H1 (cell line): ENCODE data around the gene ALK. TPM values are rescaled to one million over a fixed set of nuclear protein-coding genes. Genes with fewer than 3 reads are reported as not detected.

Experiments used
- CTCF ChIA-PET: fragments of 300-600 bp; sonication (Branson Sonifier 250); formaldehyde crosslinking; loops from one replicate; lab custom pipeline; 2021; ENCODE audit not compliant: partially characterized antibody; lab: Charles Lee
- POLR2A ChIA-PET: fragments of 300-600 bp; sonication (Branson Sonifier 250); formaldehyde crosslinking; loops from one replicate; lab custom pipeline; 2021; ENCODE audit warnings: inconsistent platforms; ENCODE audit not compliant: partially characterized antibody; lab: Charles Lee
- DNase-seq, 2 experiments: peaks; one replicate each; pipeline versions ENCODE4 v3.0.0 to v3.0.0-alpha.2; 2010 to 2022; ENCODE audit warnings: low spot score in 2 of 2, low read depth in 1 of 2, mixed read lengths in 1 of 2
- FAIRE-seq: peaks from 2 replicates; lab custom pipeline; 2011; peaks lifted over from hg19 to GRCh38; lab: Jason Lieb, UNC
- H2AFZ ChIP-seq: 2 replicates; pipeline ENCODE4 v1.8.1; 2012; ENCODE audit warnings: low read length, inconsistent platforms
- H2AK5ac ChIP-seq: 2 replicates; pipeline ENCODE4 v1.6.1; 2013; ENCODE audit warnings: low read depth, low read length
- H2BK120ac ChIP-seq: replicated peaks from 2 replicates; pipeline ENCODE3; 2013; ENCODE audit warnings: low read depth, low read length, inconsistent platforms
- H2BK12ac ChIP-seq: 2 replicates; pipeline ENCODE4 v1.6.1; 2013; ENCODE audit warnings: low read depth, low read length
- H2BK15ac ChIP-seq: 2 replicates; pipeline ENCODE4 v1.6.1; 2013; ENCODE audit warnings: low read length
- H2BK20ac ChIP-seq: 2 replicates; pipeline ENCODE4 v1.6.1; 2013; ENCODE audit warnings: low read length
- H2BK5ac ChIP-seq: 2 replicates; pipeline ENCODE4 v1.6.1; 2013; ENCODE audit warnings: low read depth, low read length
- H3K14ac ChIP-seq: 2 replicates; pipeline ENCODE4 v1.6.1; 2013; ENCODE audit warnings: inconsistent platforms; ENCODE audit not compliant: insufficient read length
- H3K18ac ChIP-seq: 2 replicates; pipeline ENCODE4 v1.6.1; 2013; ENCODE audit warnings: low read length; ENCODE audit errors: extremely low read depth
- H3K23ac ChIP-seq: 2 replicates; pipeline ENCODE4 v1.6.1; 2013; ENCODE audit warnings: inconsistent platforms; ENCODE audit not compliant: insufficient read length
- H3K23me2 ChIP-seq: 2 replicates; pipeline ENCODE4 v1.6.1; 2013; ENCODE audit warnings: low read depth, low read length
- H3K27ac ChIP-seq: 2 replicates; pipeline ENCODE4 v1.6.1; 2011; ENCODE audit warnings: low read depth, low read length, inconsistent platforms
- H3K27me3 ChIP-seq, 4 experiments: replicated peaks in 1 of 4; 1 replicate in 1 of 4; 2 replicates in 3 of 4; pipeline versions ENCODE4 v1.6.1 to v1.8.1; 2011 to 2013; ENCODE audit warnings: low read length in 3 of 4, mild to moderate bottlenecking in 3 of 4, inconsistent platforms in 2 of 4, mixed read lengths in 2 of 4, moderate library complexity in 1 of 4; ENCODE audit not compliant: control insufficient read depth in 3 of 4, insufficient read depth in 3 of 4; ENCODE audit errors: extremely low read depth in 1 of 4
- H3K36me3 ChIP-seq, 4 experiments: 2 replicates each; pipeline versions ENCODE4 v1.6.1 to v1.8.1; 2011 to 2013; ENCODE audit warnings: mild to moderate bottlenecking in 4 of 4, low read length in 3 of 4, moderate library complexity in 2 of 4, control low read depth in 1 of 4, inconsistent platforms in 1 of 4; ENCODE audit not compliant: insufficient read depth in 4 of 4, control insufficient read depth in 2 of 4
- H3K4ac ChIP-seq: replicated peaks from 2 replicates; pipeline ENCODE3; 2013; ENCODE audit warnings: low read length, low read depth, mixed read lengths, inconsistent platforms; ENCODE audit not compliant: insufficient read length
- H3K4me1 ChIP-seq, 4 experiments: replicated peaks in 1 of 4; 1 replicate in 1 of 4; 2 replicates in 3 of 4; pipeline versions ENCODE4 v1.6.1 to v1.8.1; 2011 to 2013; ENCODE audit warnings: low read length in 3 of 4, inconsistent platforms in 2 of 4, mixed read lengths in 1 of 4; ENCODE audit not compliant: insufficient read depth in 4 of 4, control insufficient read depth in 3 of 4
- H3K4me2 ChIP-seq, 2 experiments: 2 replicates each; pipeline versions ENCODE4 v1.6.1 to v1.8.1; 2011 to 2013; ENCODE audit warnings: low read depth in 2 of 2, low read length in 2 of 2, control low read depth in 1 of 2, inconsistent platforms in 1 of 2, mild to moderate bottlenecking in 1 of 2; ENCODE audit not compliant: insufficient read depth in 1 of 2
- H3K4me3 ChIP-seq, 4 experiments: fragments of 200-600, 300-600 bp in 1 of 4; sonication (generic), shearing (Covaris generic), sonication (Bioruptor Twin) in 1 of 4; 2 replicates each; pipeline versions ENCODE4 v1.5.1 to v1.8.1; 2011 to 2016; ENCODE audit warnings: low read length in 4 of 4, low read depth in 3 of 4, control low read depth in 2 of 4, inconsistent platforms in 2 of 4, mild to moderate bottlenecking in 2 of 4, mixed read lengths in 1 of 4, moderate library complexity in 1 of 4; ENCODE audit not compliant: insufficient read depth in 2 of 4; ENCODE audit errors: extremely low read depth in 1 of 4
- H3K56ac ChIP-seq: replicated peaks from 2 replicates; pipeline ENCODE3; 2013; ENCODE audit warnings: low read depth, mild to moderate bottlenecking, mixed read lengths, low read length, inconsistent platforms; ENCODE audit not compliant: insufficient read length
- H3K79me1 ChIP-seq: 2 replicates; pipeline ENCODE4 v1.6.1; 2013; ENCODE audit warnings: low read depth, low read length, control low read depth
- H3K79me2 ChIP-seq, 2 experiments: 2 replicates each; pipeline versions ENCODE4 v1.6.1 to v1.8.1; 2012 to 2013; ENCODE audit warnings: low read length in 2 of 2, mild to moderate bottlenecking in 2 of 2, inconsistent platforms in 1 of 2; ENCODE audit not compliant: insufficient read depth in 2 of 2, control insufficient read depth in 1 of 2
- H3K9ac ChIP-seq, 4 experiments: replicated peaks in 1 of 4; 1 replicate in 1 of 4; 2 replicates in 3 of 4; pipeline versions ENCODE4 v1.6.1 to v1.8.1; 2011 to 2013; ENCODE audit warnings: low read depth in 3 of 4, low read length in 3 of 4, control low read depth in 2 of 4, mild to moderate bottlenecking in 2 of 4, moderate library complexity in 2 of 4, inconsistent platforms in 1 of 4; ENCODE audit errors: extremely low read depth in 1 of 4
- H3K9me3 ChIP-seq, 2 experiments: 2 replicates each; pipeline versions ENCODE4 v1.6.1 to v1.8.1; 2012 to 2013; ENCODE audit warnings: mild to moderate bottlenecking in 2 of 2, moderate library complexity in 2 of 2, control low read depth in 1 of 2, inconsistent platforms in 1 of 2, low read depth in 1 of 2, low read length in 1 of 2, mixed read lengths in 1 of 2; ENCODE audit not compliant: insufficient read depth in 2 of 2
- H4K20me1 ChIP-seq, 2 experiments: replicated peaks in 1 of 2; 2 replicates each; pipeline versions ENCODE3 to v1.8.1; 2011 to 2013; ENCODE audit warnings: inconsistent platforms in 2 of 2, low read length in 2 of 2, mild to moderate bottlenecking in 1 of 2; ENCODE audit not compliant: insufficient read depth in 2 of 2, control insufficient read depth in 1 of 2
- H4K5ac ChIP-seq: 2 replicates; pipeline ENCODE4 v1.6.1; 2013; ENCODE audit warnings: low read length, low read depth, mixed read lengths, inconsistent platforms; ENCODE audit not compliant: insufficient read length
- H4K8ac ChIP-seq: 2 replicates; pipeline ENCODE4 v1.8.0; 2013; ENCODE audit warnings: mild to moderate bottlenecking, moderate library complexity, low read length, inconsistent platforms; ENCODE audit not compliant: insufficient read depth; ENCODE audit errors: extremely low read depth
- H4K91ac ChIP-seq: replicated peaks from 2 replicates; pipeline ENCODE3; 2013; ENCODE audit warnings: low read length, mixed read lengths, inconsistent platforms; ENCODE audit not compliant: insufficient read length
- FOSL1 ChIP-seq: IDR thresholded peaks from 2 replicates; pipeline ENCODE4 v1.6.1; 2011; ENCODE audit warnings: mild to moderate bottlenecking, low read depth, low read length, moderate library complexity; ENCODE audit not compliant: insufficient read depth
- TAF1 ChIP-seq: IDR thresholded peaks from 2 replicates; pipeline ENCODE4 v1.6.1; 2011; ENCODE audit warnings: mild to moderate bottlenecking, low read depth, low read length
- WGBS, 2 experiments: shearing (Covaris generic) in 1 of 2; methylation state at CpG; one replicate each; pipeline versions ENCODE4 v1.1.6 to v1.1.7; 2013 to 2015; ENCODE audit warnings: low lambda C conversion rate in 2 of 2, mixed read lengths in 2 of 2, inconsistent platforms in 1 of 2, low coverage in 1 of 2, missing lambda C conversion rate in 1 of 2; ENCODE audit not compliant: insufficient replicate concordance in 2 of 2, insufficient coverage in 1 of 2, insufficient read length in 1 of 2; ENCODE audit errors: extremely low coverage in 1 of 2, missing lambda C conversion rate in 1 of 2; 5-methylcytosine and 5-hydroxymethylcytosine counted together
- polyA plus RNA-seq, 7 experiments: library from polyadenylated mRNA; depleted of rRNA in 3 of 7; stranded (reverse) in 5 of 7; unstranded in 2 of 7; fragments of >200 nt in 5 of 7; fragments of 200-250 nt in 2 of 7; gene quantifications; 1 replicate in 5 of 7; 2 replicates in 1 of 7; 4 replicates in 1 of 7; pipeline versions ENCODE4 v1.2.1 to v1.2.3, GENCODE V29; 2011 to 2013; ENCODE audit warnings: missing spikeins in 2 of 7, mixed read lengths in 2 of 7
- total RNA-seq: library from RNA; stranded (reverse); fragmentation: NEBNext Ultra II Directional; extraction: Animal tissue kit (Norgen Biotek cat#: 25700); gene quantifications from 2 replicates; pipeline ENCODE4 v1.2.1, GENCODE V29; 2021

ALK gene
- total and polyA plus RNA-seq, 2 of the 8 experiments (the other 6 are each of a cell fraction or from before 2014, with no cell fraction given) = 0.02 to 0.09 TPM

GRCh38 chr2:29528371-29528770 lies 393.0 kb downstream of the ALK start:
- no peak overlapping the region for H4K91ac ChIP-seq
- no peak for FAIRE-seq
- no peaks in the 10 kb centered on the region; a peak in 1 of 7 replicates for H3K4me1 ChIP-seq
- no peak overlapping the region for H2BK5ac ChIP-seq
- no peak overlapping the region for H3K4me2 ChIP-seq
- H3K27me3 ChIP-seq = no peaks in the 10 kb centered on the region
- H3K18ac ChIP-seq = no peak overlapping the region
- ChIA-PET CTCF (interaction anchor here (1.0 to 1.1 kb wide), 2 partner anchors 276 to 544 kb away, joined by 3 to 4 read pairs; no protein-coding TSS in a partner anchor), POLR2A (no interaction called here)
- H3K4ac ChIP-seq = no peak overlapping the region
- no peak for DNase-seq
- H2BK12ac ChIP-seq = no peak overlapping the region
- TF ChIP-seq TAF1 = no peak
- TF ChIP-seq FOSL1 = no peak
- H3K56ac ChIP-seq = no peak overlapping the region
- WGBS, 2 experiments = 84% methylated on average over 4 of the region's 4 CpGs; no CpG with 5 or more reads in 1 of the 2 experiments
- H3K79me2 ChIP-seq = no peaks in the 10 kb centered on the region
- no peak overlapping the region for H2AFZ ChIP-seq
- H2BK20ac ChIP-seq = no peak overlapping the region
- H4K8ac ChIP-seq = no peak overlapping the region
- no peaks in the 10 kb centered on the region; a peak in 2 of 8 replicates for H3K36me3 ChIP-seq
- H3K9me3 ChIP-seq = no peaks in the 10 kb centered on the region
- no peak overlapping the region for H2BK15ac ChIP-seq
- H4K5ac ChIP-seq = no peak overlapping the region
- H3K27ac ChIP-seq = no peak overlapping the region
- H2AK5ac ChIP-seq = no peak overlapping the region
- no peak overlapping the region for H2BK120ac ChIP-seq
- no peak overlapping the region for H3K4me3 ChIP-seq
- H4K20me1 ChIP-seq = peaks cover 0 to 2% of the 10 kb centered on the region in 2 experiments
- peaks cover 5% of the 10 kb centered on the region; the same call in 1 of the 2 replicates for H3K23me2 ChIP-seq
- H3K14ac ChIP-seq = no peak overlapping the region
- H3K9ac ChIP-seq = no peak overlapping the region
- no peaks in the 10 kb centered on the region for H3K79me1 ChIP-seq
- H3K23ac ChIP-seq = no peak overlapping the region
